GM18873 (cell line): Measurements from ENCODE around the gene TNFAIP2.

Experiments used
- ATAC-seq: cut with Tn5 transposase; IDR thresholded peaks from one replicate; pipeline ENCODE4 v1.9.1; 2021; ENCODE audit warnings: mild to moderate bottlenecking, moderate library complexity, moderate number of reproducible peaks; ENCODE audit not compliant: unreplicated experiment, low FRiP score

TNFAIP2 gene, protein sequence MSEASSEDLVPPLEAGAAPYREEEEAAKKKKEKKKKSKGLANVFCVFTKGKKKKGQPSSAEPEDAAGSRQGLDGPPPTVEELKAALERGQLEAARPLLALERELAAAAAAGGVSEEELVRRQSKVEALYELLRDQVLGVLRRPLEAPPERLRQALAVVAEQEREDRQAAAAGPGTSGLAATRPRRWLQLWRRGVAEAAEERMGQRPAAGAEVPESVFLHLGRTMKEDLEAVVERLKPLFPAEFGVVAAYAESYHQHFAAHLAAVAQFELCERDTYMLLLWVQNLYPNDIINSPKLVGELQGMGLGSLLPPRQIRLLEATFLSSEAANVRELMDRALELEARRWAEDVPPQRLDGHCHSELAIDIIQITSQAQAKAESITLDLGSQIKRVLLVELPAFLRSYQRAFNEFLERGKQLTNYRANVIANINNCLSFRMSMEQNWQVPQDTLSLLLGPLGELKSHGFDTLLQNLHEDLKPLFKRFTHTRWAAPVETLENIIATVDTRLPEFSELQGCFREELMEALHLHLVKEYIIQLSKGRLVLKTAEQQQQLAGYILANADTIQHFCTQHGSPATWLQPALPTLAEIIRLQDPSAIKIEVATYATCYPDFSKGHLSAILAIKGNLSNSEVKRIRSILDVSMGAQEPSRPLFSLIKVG

DNA sequence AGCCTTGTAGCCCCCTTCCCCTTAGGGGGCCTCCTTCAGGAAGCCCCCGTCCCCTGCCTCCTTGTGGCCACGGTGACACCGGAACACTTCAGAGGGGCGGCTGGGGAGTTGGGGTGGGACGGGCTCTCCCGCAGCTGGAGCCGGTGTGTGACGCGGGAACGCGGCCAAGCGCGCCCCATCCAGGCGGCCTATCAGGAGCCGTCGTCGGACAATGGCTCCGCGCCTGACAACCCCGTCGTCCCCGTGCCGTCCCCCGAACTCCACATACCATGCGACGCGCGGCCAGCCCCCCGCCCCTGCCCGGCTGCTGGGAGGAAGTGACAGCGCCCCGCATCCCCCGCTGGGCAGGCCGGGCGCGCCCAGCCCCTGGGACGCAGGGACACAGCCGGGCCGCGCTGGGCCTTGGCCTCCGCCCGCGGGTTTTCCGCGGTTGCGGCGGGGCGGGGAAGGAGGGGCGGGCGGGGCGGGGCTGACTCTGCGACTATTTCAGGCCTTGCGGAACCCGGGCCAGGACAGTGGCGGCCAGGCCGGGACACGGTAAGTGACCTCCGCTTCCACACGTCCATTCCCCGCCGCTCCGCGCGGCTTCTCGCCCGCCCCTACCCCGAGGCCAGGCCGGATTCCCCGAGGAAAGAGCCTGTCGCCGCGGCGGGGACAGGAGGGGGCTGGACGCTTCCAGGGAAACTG, at the start of gene TNFAIP2:
Gene TNFAIP2 (plus strand): TSS at position 515 of the 687 bp plus-strand sequence. CDS start 2,997 bp downstream, outside the sequence.
- no peak for ATAC-seq

DNA sequence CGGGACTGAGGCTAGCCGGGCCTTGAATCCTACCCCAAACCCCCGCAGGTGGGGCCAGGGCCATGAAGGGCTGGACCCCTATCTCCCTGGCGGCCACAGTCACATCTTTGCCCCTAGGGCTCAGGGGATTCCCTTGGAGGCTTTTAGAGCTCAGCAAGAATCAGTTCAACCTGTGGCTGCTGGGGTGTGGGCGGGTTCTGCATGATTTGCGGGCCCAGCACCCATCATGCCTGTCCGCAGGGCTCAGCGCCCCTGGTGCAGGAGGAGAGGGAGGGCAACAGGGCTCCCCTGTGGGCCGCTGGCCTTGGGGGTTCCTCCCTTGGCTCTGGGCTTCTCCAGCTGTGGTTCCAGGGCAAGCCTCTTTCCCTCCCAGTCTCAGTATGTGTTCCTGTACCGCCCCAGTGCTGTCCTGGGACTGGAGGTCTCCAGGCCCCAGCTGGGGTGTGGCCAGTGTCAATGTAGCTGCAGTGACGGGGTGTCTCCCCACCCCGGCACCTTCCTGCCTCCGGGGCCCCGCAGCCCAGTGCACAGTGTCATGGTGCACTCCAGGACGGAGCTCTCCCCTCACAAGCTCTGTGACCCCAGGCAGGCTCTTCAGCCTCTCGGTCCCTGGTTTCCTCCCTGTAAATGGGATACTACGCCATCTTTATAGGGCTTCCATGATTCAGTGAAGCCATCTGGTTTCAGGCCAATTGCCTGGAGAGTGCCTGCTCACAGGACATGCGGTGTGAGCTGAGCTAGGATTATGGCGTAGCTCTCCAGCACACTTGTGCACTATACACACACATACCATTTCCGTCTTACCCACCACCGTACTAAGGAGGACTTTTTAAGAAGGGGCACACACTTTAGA, 49.2 kb upstream of the TNFAIP2 start:
- no peak for ATAC-seq

DNA sequence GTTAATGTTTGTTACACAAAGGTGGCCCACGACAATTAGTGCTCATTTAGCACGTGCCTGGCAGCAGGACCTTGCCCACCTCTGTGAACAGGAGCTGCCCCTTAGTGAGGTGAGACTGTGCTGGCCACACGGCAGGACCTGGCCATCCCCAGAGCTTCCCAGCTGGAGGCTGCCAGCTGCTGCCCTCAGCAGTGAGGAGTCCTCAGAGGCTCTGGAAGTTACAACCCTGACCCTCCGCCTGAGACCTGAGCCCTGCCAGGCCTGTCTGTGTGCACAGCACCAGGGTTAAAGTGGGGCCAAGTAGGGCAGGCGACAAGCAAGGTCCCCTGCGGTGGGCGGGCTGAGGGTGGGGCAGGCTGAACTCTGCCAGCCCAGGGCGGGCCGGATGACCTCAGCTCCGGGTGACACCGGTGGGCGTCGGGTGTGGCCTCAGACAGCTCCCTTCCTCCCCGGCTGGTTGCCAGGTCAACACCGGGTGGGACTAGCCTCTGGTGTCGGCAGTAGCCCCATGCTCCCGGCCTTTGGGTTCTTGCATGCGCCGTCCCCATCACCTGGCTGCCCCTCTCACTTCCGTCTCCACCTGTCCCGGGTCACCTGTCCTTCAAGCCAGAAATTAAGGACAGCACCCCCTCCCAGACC, 48.4 kb upstream of the TNFAIP2 start:
- ATAC-seq, result no peak

DNA sequence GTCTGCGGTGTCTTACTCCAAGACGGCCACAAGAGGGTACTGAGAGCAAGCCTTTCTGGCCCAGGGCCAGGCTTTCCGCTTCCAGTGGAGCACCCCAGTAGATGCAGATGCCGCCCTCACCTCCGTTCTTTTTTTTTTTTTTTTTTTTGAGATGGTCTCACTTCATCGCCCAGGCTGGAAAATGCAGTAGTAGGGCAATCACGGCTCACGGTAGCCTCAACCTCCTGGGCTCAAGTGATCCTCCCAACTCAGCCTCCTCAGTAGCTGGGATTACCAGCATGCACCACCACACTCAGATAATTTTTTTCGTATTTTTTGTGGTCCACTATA, 44.9 kb upstream of the TNFAIP2 start:
- ATAC-seq, result no peak

DNA sequence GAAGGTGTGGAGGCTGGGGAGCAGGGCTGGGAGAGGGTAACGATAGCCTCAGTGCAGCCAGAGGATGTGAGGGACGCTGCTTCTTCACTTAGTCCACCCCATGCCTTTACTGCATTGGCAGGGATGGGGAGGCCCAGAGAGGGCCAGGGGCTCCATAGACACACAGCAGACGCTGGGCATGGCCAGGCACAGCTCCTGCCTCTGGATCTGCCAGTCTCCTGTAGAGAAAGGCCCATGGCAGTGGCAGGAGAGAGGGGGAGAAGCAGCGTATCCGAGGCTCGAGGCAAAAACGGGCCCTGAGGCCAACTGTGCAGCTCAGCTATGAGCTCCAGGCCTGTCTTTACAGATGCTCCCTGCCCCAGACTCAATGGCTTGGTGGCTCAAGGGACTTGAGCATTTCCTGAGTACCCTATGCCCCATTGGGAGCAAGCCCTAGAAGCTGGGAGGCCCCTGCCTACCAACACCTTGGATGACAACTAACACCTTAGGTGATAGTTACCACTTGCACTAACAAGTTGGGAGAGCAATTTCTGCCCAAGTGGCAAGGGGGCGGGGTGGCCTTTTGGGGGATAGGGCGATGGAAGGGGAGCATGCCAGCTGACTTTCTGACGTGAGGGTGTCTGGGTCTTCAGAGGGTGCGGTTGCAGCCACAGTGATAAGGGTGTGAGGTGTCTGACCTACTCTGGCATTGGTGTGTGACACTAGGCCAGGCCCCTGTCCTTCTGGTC, 44.2 kb upstream of the TNFAIP2 start:
- ATAC-seq, result no peak

DNA sequence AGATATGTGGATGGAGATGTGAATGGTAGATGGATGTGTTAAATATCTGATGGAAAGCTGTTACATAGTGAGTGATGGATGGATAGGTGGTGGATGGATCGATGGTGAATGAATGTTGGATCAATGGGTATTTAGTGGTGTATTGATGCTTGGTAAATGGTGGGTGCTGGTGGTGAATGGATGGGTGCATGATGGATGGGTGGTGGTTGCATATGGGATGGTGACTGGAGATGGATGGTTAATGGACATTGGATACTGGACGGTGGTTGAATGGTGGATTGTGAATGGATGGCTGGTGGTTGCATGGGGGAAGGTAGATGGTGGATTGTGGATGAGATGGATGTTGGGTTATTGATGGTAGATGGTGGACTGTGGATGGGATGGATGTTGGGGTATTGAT, 41.3 kb upstream of the TNFAIP2 start:
- ATAC-seq, result no peak

DNA sequence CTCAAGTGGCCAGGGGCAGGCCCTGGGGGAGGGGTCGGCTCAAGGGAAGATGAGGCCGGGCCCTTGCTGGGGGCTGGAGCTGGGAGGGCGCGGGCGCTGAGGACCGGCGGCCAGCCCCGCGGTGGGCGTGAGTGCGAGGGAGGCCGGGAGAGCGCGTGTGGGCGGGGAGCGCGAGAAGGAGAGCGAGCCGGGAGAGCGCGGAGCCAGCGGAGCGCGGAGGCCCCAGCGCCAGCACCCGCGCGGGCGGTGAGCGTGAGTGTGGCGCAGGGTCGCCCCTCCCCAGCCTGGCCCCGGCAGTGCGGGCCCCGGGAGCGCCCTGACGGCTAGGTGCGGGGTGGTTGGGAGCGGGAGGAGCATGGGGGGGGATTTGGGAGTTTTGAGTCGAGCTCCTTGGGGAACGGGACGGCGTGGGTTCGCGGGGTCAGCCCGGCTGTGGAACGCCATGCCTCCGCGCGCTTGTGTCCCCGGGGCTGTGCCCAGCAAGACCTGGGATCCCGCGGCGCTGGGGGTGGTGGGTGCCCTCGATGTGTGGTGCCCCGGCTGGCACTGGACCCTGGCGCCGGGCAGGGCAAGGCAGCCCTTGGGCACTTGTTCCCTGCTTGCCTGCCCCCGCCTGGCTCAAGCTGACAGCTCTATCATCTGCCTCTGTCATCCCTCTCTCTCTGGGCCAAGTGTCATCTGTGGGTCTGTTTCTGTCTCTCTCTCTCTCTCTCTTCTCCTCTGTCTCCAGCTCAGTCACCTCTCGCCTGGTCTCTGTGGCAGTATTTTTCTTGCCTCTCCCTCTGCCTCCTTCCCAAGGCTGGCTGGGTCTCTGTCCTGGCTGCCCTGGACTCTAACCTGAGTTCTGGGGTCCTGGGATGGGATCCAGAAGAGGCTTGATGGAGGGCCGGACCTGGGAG, 39.0 kb upstream of the TNFAIP2 start, which contains the start of gene LBHD2:
Gene LBHD2 (plus strand): TSS at position 190 of the 899 bp plus-strand sequence. CDS start 1,803 bp downstream, outside the sequence.
- ATAC-seq, result no peak

DNA sequence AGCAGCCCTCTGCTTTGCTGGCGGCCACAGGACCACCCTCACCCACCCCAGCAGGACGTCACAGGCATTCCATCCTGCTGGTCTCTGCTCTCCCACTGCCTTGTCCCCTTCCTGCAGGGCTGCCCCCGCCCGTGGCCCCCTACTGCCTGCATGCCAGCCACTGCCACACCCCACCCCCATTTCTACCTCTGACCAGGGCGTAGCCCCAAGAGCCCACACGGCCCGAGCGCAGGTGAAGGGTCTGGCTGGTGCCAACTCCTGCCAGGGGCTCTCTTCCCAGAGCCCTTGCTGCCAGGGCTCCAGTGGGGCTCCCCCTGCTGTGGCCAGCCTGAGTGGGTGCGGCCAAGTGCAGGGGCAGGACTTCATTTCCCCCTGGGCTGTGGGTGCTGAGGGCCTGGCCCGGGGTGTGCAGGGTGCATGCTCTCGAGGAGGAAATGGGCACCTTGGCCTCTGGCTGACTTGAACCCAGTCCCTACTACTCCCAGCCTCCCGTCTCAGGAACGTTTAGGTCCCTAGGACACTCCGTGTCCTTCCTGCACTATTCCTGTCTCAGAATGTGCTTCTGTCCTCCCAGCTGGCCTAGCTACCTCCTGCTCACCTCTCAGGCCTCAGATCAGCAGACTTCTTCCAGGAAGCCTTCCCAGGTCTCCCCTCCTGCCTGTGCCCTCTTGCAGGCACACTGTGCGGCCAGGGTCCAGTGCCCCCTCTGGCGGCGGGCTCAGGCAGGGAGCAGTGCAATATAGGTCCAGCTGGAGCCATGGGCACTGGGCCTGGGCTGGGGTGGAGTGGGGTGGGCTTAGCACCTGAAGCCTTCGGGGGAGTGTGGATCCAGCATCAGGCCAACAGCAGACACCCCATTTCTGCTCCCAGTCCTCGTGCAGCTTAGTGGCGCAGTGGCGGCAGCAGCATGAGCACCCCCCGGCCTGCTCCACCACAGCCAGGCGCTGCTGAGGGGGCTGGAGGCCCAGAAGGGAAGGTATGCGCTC, 37.9 kb upstream of the TNFAIP2 start:
- no peak for ATAC-seq

DNA sequence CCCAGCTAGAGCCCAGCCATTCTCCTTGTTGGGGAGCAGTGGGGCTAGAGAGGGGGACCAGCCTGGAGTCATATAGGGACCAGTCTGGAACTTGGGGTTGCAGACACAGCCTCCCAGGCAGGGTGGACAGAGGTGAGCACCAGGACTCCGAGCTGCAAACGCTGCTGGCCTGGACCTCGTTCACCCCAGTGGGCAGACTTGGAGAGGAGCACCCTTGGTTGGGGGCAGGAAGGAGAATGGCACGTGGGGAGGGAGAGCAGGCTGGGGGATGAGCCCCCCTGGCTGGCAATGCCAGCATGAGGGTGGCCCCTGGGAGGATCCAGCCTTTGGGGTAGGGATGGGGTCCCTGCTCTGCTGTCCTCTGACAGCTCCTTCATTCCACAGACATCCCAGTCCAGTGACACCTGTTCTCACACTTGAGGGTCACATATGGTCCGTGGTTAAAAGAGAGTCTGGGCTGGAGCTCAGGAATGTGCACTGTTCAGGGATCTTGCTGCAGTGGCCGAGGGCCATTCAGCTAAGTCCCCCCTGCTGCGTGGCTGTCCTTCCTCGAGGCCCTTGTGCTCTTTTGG, 36.4 kb upstream of the TNFAIP2 start:
- ATAC-seq, result no peak

DNA sequence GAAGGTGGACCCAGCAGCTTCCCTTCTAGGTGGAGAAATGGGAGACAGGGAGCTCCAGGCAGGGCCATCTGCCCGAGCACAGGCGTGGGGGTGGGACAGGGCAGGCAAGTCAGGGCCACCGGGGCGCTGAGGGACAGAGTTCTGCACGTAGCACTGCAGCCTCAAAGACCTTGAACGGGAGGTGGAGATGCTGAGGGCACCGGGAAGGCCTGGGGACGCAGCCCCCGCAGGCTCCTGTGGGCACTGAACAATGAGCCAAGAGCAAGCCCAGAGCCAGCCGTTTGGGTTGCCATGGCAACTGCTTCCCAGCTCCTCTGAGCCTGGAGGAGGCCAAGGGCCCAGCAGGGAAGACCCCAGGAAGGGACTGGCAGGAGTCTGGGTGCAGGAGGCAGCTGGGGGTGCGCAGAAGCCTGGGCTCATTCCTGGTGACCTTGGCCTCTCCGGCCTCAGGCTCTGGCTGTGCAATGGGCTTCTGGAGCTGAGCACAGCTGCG, 35.9 kb upstream of the TNFAIP2 start:
- ATAC-seq, result no peak

DNA sequence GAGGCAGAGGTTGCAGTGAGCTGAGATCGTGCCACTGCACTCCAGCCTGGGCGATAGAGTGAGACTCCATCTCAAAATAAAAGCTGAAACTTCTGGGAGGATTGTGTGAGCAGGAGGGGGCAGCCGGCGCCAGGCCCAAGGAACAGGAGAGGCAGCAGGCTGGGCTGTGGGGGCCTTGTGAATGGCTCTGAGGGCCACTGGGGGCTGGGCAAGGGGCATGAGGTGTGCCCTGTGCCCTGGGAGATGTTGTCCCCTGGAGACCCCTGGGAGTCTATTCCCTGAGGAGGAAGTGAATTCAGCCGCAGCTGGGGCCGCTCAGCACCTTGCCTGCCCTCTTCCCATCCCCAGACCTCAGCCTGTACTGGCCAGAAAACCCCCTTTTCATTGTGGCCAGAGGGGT, 34.3 kb upstream of the TNFAIP2 start:
- no peak for ATAC-seq

DNA sequence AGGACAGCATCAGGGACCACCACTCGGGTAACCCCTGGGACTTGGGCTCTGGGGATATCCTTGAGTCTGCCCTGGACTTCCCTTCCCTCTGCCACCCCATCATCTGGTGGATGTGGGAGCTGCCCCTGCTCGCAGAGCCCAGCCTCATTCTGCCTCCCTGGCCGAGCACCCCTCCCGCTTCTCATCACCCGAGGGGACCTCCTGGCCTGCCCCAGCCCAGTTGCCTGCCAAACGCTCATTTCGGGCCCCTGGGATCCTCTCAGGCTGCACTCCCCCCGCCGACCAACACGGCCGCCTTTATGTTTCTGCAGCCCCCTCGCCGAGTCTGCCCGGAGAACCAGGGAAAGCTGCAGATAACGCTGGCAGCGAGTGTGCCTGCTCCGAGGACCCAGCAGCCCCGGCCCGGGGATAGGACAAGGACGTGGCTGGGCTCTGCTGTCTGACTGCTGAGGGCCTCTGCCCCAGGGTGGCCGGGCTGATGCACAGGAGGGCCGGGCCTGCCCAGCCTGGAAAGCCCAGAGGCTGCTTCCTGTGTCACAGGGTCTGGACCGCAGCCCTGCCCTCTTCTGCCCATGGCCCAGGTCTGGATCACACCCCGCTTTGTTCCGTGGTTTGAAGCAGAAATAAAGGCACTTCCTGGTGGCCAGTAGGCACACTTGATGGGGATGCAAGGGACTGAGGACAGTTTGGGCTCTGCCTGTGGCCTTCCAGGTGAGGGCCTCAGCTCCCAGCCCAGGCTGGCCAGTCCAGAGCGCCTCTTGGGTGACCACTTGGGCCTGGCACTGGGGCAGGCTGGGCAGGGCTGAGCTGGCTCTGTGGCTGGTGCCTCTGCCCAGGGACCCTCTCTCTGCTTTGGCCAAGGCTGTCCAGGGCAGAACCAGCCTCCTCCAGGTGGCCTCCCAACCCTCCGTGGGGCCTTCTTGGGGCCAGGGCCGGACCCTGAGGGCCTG, 33.6 kb upstream of the TNFAIP2 start:
- no peak for ATAC-seq

DNA sequence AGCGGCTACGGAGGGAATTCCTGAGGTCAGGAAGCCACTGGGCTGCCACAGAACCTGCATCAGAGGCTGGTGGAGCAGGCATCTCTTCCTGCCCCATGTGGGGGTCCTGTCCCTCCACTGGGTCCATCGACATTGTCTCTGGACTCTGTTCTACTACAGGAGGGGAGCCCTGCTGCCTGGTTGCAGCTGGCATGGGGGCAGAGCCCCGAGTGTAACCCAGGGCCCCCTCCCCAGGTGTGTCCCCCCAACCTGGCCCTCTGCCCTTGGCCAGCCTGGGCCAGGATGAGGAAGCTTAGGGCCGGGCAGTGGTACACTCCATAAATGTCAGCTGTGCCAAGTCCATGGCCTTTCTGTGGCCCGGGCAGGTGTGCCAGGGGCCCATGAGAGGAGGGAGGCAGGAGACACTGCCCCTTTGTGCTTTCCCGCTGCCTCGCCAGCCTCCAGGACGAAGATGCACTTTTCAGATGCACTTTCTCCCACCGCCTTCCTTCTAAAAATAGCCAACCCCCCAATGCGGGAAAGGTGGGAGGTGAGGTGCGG, 32.7 kb upstream of the TNFAIP2 start:
- ATAC-seq, result no peak

DNA sequence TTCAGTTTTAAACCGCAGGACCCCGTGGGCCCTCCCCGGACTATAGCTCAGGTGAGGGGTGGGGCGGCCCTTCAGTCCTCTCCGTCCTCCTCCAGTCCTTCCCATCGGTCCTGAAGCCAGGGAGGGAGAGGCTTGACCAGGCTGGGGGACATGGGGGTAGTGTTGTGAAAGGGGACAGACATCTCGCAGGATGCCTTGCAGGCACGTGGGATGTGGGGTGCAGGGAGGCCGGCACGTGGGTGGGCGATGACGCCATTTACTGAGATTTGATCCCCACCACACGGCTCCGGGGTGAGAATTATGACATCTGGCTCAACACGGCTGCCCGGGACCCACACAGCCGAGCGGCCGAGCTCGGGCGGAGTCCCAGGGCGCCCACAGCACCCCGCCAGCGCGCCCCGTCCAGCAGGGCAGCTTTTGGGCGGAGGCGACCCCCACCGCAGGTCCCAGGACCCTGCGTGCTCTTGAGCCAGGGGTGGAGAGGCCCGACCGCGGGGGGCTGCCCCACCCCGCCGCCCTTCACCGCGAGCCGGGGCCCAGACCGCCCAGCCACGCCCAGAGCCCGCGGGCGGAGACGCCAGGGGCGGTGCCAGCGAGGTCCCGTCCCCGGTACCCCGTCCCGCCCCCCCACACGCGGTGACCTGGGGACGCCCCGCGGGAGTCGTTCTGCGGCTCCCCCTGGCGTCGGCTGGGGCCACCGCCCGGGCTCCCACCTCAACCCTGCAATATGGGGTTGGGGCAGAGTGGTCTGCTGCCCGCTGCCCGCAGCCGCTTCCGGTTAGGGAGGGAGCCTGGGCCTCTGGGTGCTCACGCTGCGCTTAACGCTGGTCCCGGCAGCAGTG, 32.0 kb upstream of the TNFAIP2 start:
- ATAC-seq, result no peak

DNA sequence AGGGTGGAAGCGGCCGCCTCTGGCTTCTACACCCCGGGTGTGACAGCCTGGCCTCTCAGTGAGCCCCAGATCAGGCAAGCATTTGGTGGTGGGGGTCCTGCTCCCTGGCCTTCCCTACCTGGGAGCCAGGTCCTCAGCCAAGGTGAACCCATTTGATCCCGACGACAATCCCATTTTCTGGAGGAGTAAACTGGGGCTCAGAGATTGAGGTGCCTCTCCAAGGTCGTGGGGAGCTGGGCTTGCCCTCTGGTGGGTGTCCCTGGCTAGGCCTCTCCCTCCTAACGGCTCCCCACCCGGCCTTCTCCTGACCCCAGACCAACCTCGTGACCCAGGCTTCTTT, 31.4 kb upstream of the TNFAIP2 start:
- no peak for ATAC-seq
